ENCODE results near the gene HIF3A. TPM values are rescaled to one million over a fixed set of nuclear protein-coding genes. Genes with fewer than 3 reads are reported as not detected.
"Not testable (repeated sequence)": the region's sequence is repeated elsewhere in the genome, so short reads cannot be mapped to it uniquely, and the experiment has no call there.

The HIF3A gene
- total RNA-seq, 1 experiment from 2014 or later = not detected

DNA sequence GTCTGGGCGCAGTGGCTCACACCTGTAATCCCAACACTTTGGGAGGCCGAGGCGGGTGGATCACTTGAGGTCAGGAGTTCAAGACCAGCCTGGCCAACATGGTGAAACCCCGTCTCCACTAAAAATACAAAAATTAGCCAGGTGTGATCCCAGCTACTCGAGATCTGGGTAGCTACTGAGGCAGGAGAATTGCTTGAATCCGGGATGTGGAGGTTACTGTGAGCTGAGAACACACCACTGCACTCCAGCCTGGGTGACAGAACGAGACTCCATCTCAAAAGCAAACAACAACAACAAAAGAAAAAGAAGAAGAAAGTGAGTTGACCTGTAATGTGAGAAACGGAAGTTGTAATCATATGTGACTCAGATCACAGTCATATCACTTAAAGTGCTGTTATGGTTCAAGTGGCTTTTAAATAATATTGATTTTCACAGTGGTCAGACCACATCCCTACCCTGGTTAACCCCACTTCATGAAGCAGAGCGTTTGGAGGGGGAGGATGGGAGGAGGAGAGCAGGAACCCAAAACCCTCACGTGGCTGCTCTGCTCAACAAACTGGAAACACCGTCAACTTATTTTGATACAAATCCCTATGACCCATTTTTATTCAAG is 34.1 kb upstream of the HIF3A start:
- H3F3A ChIP-seq (ENCODE audit: low read length, unreplicated experiment); H3K9me3 ChIP-seq (ENCODE audit: low read length); BruUV-seq (replicated peaks); intact Hi-C loops (cut with micrococcal nuclease); H3K9ac ChIP-seq (ENCODE audit: low read length); CTCF ChIA-PET; H4K20me1 ChIP-seq (ENCODE audit: low read length); H3K9me2 ChIP-seq (replicated peaks; ENCODE audit: low read length); H3K27ac ChIP-seq (ENCODE audit: low read length); H3K36me3 ChIP-seq (ENCODE audit: low read depth, low read length); POLR2A ChIA-PET (ENCODE audit: unreplicated experiment); H3K27me3 ChIP-seq (ENCODE audit: low read length); H3K4me3 ChIP-seq (ENCODE audit: low read length); H3K79me2 ChIP-seq (ENCODE audit: low read length); H2AFZ ChIP-seq (ENCODE audit: low read length): not testable (repeated sequence)
- peaks cover 13% of the 10 kb centered on the region for H3K4me1 ChIP-seq (ENCODE audit: insufficient read depth, low read length)
- peak; percentile 81 for ATAC-seq
- H3K4me2 ChIP-seq (ENCODE audit: low read length) = 0 out of 2 replicates have a peak overlapping the region, but pooled peaks have one; percentile 16
- peak; percentile 88 for DNase-seq

DNA sequence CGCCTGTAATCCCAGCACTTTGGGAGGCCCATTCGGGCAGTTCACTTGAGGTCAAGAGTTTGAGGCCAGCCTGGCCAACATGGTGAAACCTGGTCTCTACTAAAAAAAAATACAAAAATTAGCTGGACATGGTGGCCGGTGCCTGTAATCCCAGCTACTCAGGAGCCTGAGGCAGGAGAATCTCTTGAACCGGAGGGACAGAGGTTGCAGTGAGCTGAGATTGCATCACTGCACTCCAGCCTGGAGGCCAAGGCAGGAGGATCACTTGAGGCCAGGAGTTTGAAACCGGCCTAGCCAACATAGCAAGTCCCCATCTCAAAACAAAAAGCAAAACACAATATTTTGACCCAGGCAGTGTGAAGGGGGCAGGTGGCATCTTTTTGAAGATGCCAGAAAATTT is 32.0 kb upstream of the HIF3A start:
- H3K9me2 ChIP-seq (replicated peaks; ENCODE audit: low read length); H3K4me1 ChIP-seq (ENCODE audit: insufficient read depth, low read length); H4K20me1 ChIP-seq (ENCODE audit: low read length); H2AFZ ChIP-seq (ENCODE audit: low read length); H3K36me3 ChIP-seq (ENCODE audit: low read depth, low read length); BruUV-seq (replicated peaks); H3K27me3 ChIP-seq (ENCODE audit: low read length); H3F3A ChIP-seq (ENCODE audit: low read length, unreplicated experiment); H3K27ac ChIP-seq (ENCODE audit: low read length); POLR2A ChIA-PET (ENCODE audit: unreplicated experiment); H3K4me3 ChIP-seq (ENCODE audit: low read length); H3K4me2 ChIP-seq (ENCODE audit: low read length); H3K9me3 ChIP-seq (ENCODE audit: low read length); H3K79me2 ChIP-seq (ENCODE audit: low read length); DNase-seq; H3K9ac ChIP-seq (ENCODE audit: low read length); ATAC-seq: not testable (repeated sequence)
- intact Hi-C loops (cut with micrococcal nuclease) = loop anchor here (1.0 to 2.0 kb wide), 4 partner anchors 76 to 236 kb away; no protein-coding TSS in a partner anchor
- CTCF ChIA-PET = interaction anchor here (0.6 to 1.2 kb wide), 4 partner anchors 75 to 186 kb away, joined by 3 to 5 read pairs (median 4); no protein-coding TSS in a partner anchor

- no TSS peak for BruUV-seq (replicated peaks)
Observed at GRCh38 chr19:46265217-46265828, 31.5 kb upstream of the HIF3A start.

More at GRCh38 chr19:46265217-46265828, 31.5 kb upstream of the HIF3A start:
- Histone ChIP-seq H3K36me3 (ENCODE audit: low read depth, low read length) (no peaks in the 10 kb centered on the region), H3K79me2 (ENCODE audit: low read length) (no peaks in the 10 kb centered on the region), H3K9me3 (ENCODE audit: low read length) (no peaks in the 10 kb centered on the region), H3K9me2 (replicated peaks; ENCODE audit: low read length) (no peaks in the 10 kb centered on the region), H3K4me3 (ENCODE audit: low read length) (no peak overlapping the region), H3K27ac (ENCODE audit: low read length) (no peak overlapping the region), H3K27me3 (ENCODE audit: low read length) (no peaks in the 10 kb centered on the region), H4K20me1 (ENCODE audit: low read length) (no peaks in the 10 kb centered on the region), H2AFZ (ENCODE audit: low read length) (no peak overlapping the region), H3K4me2 (ENCODE audit: low read length) (no peak overlapping the region), H3K4me1 (ENCODE audit: insufficient read depth, low read length) (peaks cover 8% of the 10 kb centered on the region), H3F3A (ENCODE audit: low read length, unreplicated experiment) (no peaks in the 10 kb centered on the region), H3K9ac (ENCODE audit: low read length) (no peak overlapping the region)
- ATAC-seq (peak; percentile 83), DNase-seq (peak; percentile 75)
- ChIA-PET CTCF (interaction anchor here (0.6 to 1.2 kb wide), 4 partner anchors 76 to 187 kb away, joined by 3 to 5 read pairs (median 4); no protein-coding TSS in a partner anchor), POLR2A (ENCODE audit: unreplicated experiment) (no interaction called here)
- intact Hi-C loops (cut with micrococcal nuclease) = loop anchor here (1.0 to 2.0 kb wide), 4 partner anchors 77 to 236 kb away; no protein-coding TSS in a partner anchor
- TF ChIP-seq EZH2 (IDR thresholded peaks at IDR 0.05; ENCODE audit: low read length, unreplicated experiment) = no peak
- TF ChIP-seq, protein P1, sequence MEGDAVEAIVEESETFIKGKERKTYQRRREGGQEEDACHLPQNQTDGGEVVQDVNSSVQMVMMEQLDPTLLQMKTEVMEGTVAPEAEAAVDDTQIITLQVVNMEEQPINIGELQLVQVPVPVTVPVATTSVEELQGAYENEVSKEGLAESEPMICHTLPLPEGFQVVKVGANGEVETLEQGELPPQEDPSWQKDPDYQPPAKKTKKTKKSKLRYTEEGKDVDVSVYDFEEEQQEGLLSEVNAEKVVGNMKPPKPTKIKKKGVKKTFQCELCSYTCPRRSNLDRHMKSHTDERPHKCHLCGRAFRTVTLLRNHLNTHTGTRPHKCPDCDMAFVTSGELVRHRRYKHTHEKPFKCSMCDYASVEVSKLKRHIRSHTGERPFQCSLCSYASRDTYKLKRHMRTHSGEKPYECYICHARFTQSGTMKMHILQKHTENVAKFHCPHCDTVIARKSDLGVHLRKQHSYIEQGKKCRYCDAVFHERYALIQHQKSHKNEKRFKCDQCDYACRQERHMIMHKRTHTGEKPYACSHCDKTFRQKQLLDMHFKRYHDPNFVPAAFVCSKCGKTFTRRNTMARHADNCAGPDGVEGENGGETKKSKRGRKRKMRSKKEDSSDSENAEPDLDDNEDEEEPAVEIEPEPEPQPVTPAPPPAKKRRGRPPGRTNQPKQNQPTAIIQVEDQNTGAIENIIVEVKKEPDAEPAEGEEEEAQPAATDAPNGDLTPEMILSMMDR (conservative IDR thresholded peaks at IDR 0.05; ENCODE audit: low read depth, low read length) = peak; percentile 77
